HCT116 (cell line): ENCODE measurements around the gene CHFR. TPM values are rescaled to one million over a fixed set of nuclear protein-coding genes. Genes with fewer than 3 reads are reported as not detected.

Experiments
- ATAC-seq: fragments of 200-7000 bp; cut with Tn5 transposase; 2 replicates; pipeline ENCODE4 v1.9.1; 2020; ENCODE audit warnings: mild to moderate bottlenecking, moderate library complexity
- BruUV-seq: library from RNA; stranded (reverse); fragments of 400-500 nt; replicated peaks from 2 replicates; lab custom pipeline; 2021; lab: Mats Ljungman, UMichigan
- CTCF ChIA-PET: fragments of 300-600 bp; sonication (Branson Sonifier 250); formaldehyde crosslinking; loops from one replicate; lab custom pipeline; 2021; ENCODE audit warnings: antibody characterized with exemption; lab: Charles Lee
- POLR2A ChIA-PET: fragments of 300-600, 350-600 bp; sonication (Branson Sonifier 250); formaldehyde crosslinking; loops from one replicate; lab custom pipeline; 2021; ENCODE audit warnings: antibody characterized with exemption; lab: Charles Lee
- RAD21 ChIA-PET, 2 experiments: fragments of 300-600 bp; sonication (Branson Sonifier 250); formaldehyde crosslinking; loops; one replicate each; lab custom pipeline; 2023; ENCODE audit warnings: low total read pairs in 2 of 2; ENCODE audit not compliant: uncharacterized antibody in 2 of 2, unreplicated experiment in 2 of 2, low non-redundant PET in 1 of 2; lab: Charles Lee
- DNase-seq: peaks from one replicate; pipeline ENCODE4 v3.0.0-alpha.2; 2010; ENCODE audit warnings: low read depth, low spot score
- H2AFZ ChIP-seq: fragments of 200-600 bp; shearing (Covaris generic), sonication (generic); 2 replicates; pipeline ENCODE4 v1.6.1; 2017; ENCODE audit warnings: low read depth, mixed run types, mixed read lengths, antibody characterized with exemption, low read length; ENCODE audit not compliant: poor library complexity, severe bottlenecking
- H3K27ac ChIP-seq: 2 replicates; pipeline ENCODE4 v1.5.1; 2012; ENCODE audit warnings: low read depth, low read length
- H3K27me3 ChIP-seq: fragments of 200-600 bp; sonication (generic); 2 replicates; pipeline ENCODE4 v1.6.1; 2016; ENCODE audit warnings: mixed run types, low read length, mixed read lengths; ENCODE audit not compliant: insufficient read depth
- H3K36me3 ChIP-seq, 2 experiments: fragments of 200-500 bp in 1 of 2; fragments of 200-600 bp in 1 of 2; sonication (Bioruptor generic) in 1 of 2; sonication (generic) in 1 of 2; 2 replicates each; pipeline versions ENCODE4 v1.5.1 to v1.6.1; 2014 to 2016; ENCODE audit warnings: low read length in 2 of 2, inconsistent platforms in 1 of 2, mixed read lengths in 1 of 2, mixed run types in 1 of 2; ENCODE audit not compliant: insufficient read depth in 2 of 2, control insufficient read depth in 1 of 2
- H3K4me1 ChIP-seq, 2 experiments: fragments of 200-600 bp in 1 of 2; sonication (generic) in 1 of 2; 2 replicates each; pipeline versions ENCODE4 v1.5.1 to v1.6.1; 2012 to 2017; ENCODE audit warnings: low read length in 2 of 2, inconsistent platforms in 1 of 2, mild to moderate bottlenecking in 1 of 2, mixed read lengths in 1 of 2, mixed run types in 1 of 2, moderate library complexity in 1 of 2; ENCODE audit not compliant: insufficient read depth in 2 of 2, control insufficient read depth in 1 of 2
- H3K4me2 ChIP-seq: fragments of 200-600 bp; sonication (generic); 2 replicates; pipeline ENCODE4 v1.6.1; 2017; ENCODE audit warnings: mixed run types, low read length, mixed read lengths
- H3K4me3 ChIP-seq, 2 experiments: fragments of 200-600 bp in 1 of 2; sonication (generic) in 1 of 2; replicated peaks in 1 of 2; 2 replicates each; pipeline ENCODE4 v1.5.1; 2011 to 2016; ENCODE audit warnings: low read length in 2 of 2, control low read depth in 1 of 2, low read depth in 1 of 2, mild to moderate bottlenecking in 1 of 2, mixed read lengths in 1 of 2, mixed run types in 1 of 2
- H3K79me2 ChIP-seq: fragments of 200-600 bp; sonication (generic); 2 replicates; pipeline ENCODE4 v1.6.1; 2017; ENCODE audit warnings: mild to moderate bottlenecking, mixed run types, low read length, moderate library complexity, mixed read lengths; ENCODE audit not compliant: insufficient read depth
- H3K9ac ChIP-seq: fragments of 200-600 bp; sonication (generic); 2 replicates; pipeline ENCODE4 v1.6.1; 2016; ENCODE audit warnings: low read length, mixed read lengths
- H3K9me2 ChIP-seq: fragments of 200-600 bp; sonication (generic), shearing (Covaris generic); 2 replicates; pipeline ENCODE4 v1.6.1; 2017; ENCODE audit warnings: mixed run types, mild to moderate bottlenecking, moderate library complexity; ENCODE audit not compliant: insufficient read depth
- H3K9me3 ChIP-seq, 2 experiments: fragments of 200-500 bp in 1 of 2; fragments of 200-600 bp in 1 of 2; sonication (Bioruptor generic) in 1 of 2; sonication (generic) in 1 of 2; 2 replicates each; pipeline ENCODE4 v1.6.1; 2014 to 2017; ENCODE audit warnings: low read length in 2 of 2, mixed read lengths in 2 of 2, inconsistent platforms in 1 of 2, low read depth in 1 of 2, mild to moderate bottlenecking in 1 of 2, mixed run types in 1 of 2, moderate library complexity in 1 of 2; ENCODE audit not compliant: control insufficient read depth in 1 of 2, insufficient read depth in 1 of 2
- H4K20me1 ChIP-seq: fragments of 200-600 bp; sonication (generic), shearing (Covaris generic); 2 replicates; pipeline ENCODE4 v1.6.1; 2017; ENCODE audit warnings: mixed run types, mild to moderate bottlenecking, moderate library complexity; ENCODE audit not compliant: insufficient read depth
- ATF3 ChIP-seq: IDR thresholded peaks from 2 replicates; pipeline ENCODE4 v1.6.1; 2012
- CEBPB ChIP-seq: IDR thresholded peaks from 2 replicates; pipeline ENCODE4 v1.6.1; 2012; ENCODE audit warnings: low read depth
- EGR1 ChIP-seq: IDR thresholded peaks from 2 replicates; pipeline ENCODE4 v1.6.1; 2012; ENCODE audit warnings: low read depth
- ELF1 ChIP-seq: IDR thresholded peaks from 2 replicates; pipeline ENCODE4 v1.6.1; 2012; ENCODE audit warnings: low read depth, borderline replicate concordance
- FOSL1 ChIP-seq: IDR thresholded peaks from 2 replicates; pipeline ENCODE4 v1.6.1; 2012; ENCODE audit warnings: low read depth
- JUND ChIP-seq: IDR thresholded peaks from 2 replicates; pipeline ENCODE4 v1.6.1; 2012
- POLR2A ChIP-seq: IDR thresholded peaks from 2 replicates; pipeline ENCODE4 v1.7.0; 2011; ENCODE audit warnings: borderline replicate concordance; ENCODE audit not compliant: insufficient read depth, insufficient read length; ENCODE audit errors: extremely low read depth
- POLR2AphosphoS5 ChIP-seq: IDR thresholded peaks from 2 replicates; pipeline ENCODE4 v1.6.1; 2011; ENCODE audit warnings: mild to moderate bottlenecking, low read depth, low read length, moderate library complexity
- RAD21 ChIP-seq: IDR thresholded peaks from 2 replicates; pipeline ENCODE4 v1.6.1; 2012; ENCODE audit warnings: low read depth, mild to moderate bottlenecking
- REST ChIP-seq: IDR thresholded peaks from 2 replicates; pipeline ENCODE4 v1.6.1; 2012; ENCODE audit warnings: low read depth
- SIN3A ChIP-seq: IDR thresholded peaks from 2 replicates; pipeline ENCODE4 v1.6.1; 2012; ENCODE audit warnings: low read depth
- SRF ChIP-seq: IDR thresholded peaks from 2 replicates; pipeline ENCODE4 v1.6.1; 2012; ENCODE audit warnings: low read depth
- YY1 ChIP-seq: IDR thresholded peaks from 2 replicates; pipeline ENCODE4 v1.6.1; 2011; ENCODE audit warnings: low read length, low read depth, moderate library complexity, mild to moderate bottlenecking; ENCODE audit not compliant: insufficient replicate concordance; ENCODE audit errors: extremely low read depth
- ZNF274 ChIP-seq: fragments of 200-500 bp; sonication (Bioruptor generic); IDR thresholded peaks from 2 replicates; pipeline ENCODE4 v1.6.1; 2014; ENCODE audit warnings: mild to moderate bottlenecking, low read depth, low read length, inconsistent platforms
- intact Hi-C: fragments of 100-400 bp; cut with micrococcal nuclease; formaldehyde crosslinking; loops from 2 replicates; pipeline ENCODE4 v1.10.0; 2022
- total RNA-seq: library from RNA; stranded (reverse); gene quantifications from one replicate; pipeline ENCODE4 v1.2.1, GENCODE V29; 2021; ENCODE audit not compliant: unreplicated experiment

CHFR gene
- total RNA-seq, 1 experiment from 2014 or later, result 0.39 TPM

- no peak for DNase-seq
- POLR2A ChIA-PET, result no interaction called here
These were observed 35.9 kb downstream of the CHFR start for GRCh38 chr12:132851465-132851864.

More at GRCh38 chr12:132851465-132851864, 35.9 kb downstream of the CHFR start:
- no peak for ATAC-seq
- no peak overlapping the region for H2AFZ ChIP-seq
- RAD21 ChIA-PET, result no interaction called here
- no peaks in the 10 kb centered on the region for H3K27me3 ChIP-seq
- no peaks in the 10 kb centered on the region for H4K20me1 ChIP-seq
- no peak overlapping the region for H3K9ac ChIP-seq
- H3K36me3 ChIP-seq, result no peaks in the 10 kb centered on the region
- no peak overlapping the region for H3K4me3 ChIP-seq
- H3K27ac ChIP-seq, result no peak overlapping the region
- CTCF ChIA-PET, result interaction anchor here (0.7 kb wide), 1 partner anchor 41 kb away, joined by 3 read pairs; no protein-coding TSS in a partner anchor
- no peak for TF ChIP-seq SIN3A
- no peak for TF ChIP-seq FOSL1
- no peak for TF ChIP-seq SRF
- TF ChIP-seq POLR2AphosphoS5, result no peak
- no peak for TF ChIP-seq ELF1
- TF ChIP-seq YY1, result no peak
- no peak for TF ChIP-seq POLR2A
- TF ChIP-seq EGR1, result no peak
- no peak for TF ChIP-seq RAD21
- no peak for TF ChIP-seq ATF3
- no peak for TF ChIP-seq REST
- TF ChIP-seq CEBPB, result no peak
- no peak for TF ChIP-seq JUND
- no peak for TF ChIP-seq ZNF274
- intact Hi-C loops, result no loop called here
- H3K4me1 ChIP-seq, result no peaks in the 10 kb centered on the region
- H3K4me2 ChIP-seq, result no peak overlapping the region
- no peaks in the 10 kb centered on the region for H3K79me2 ChIP-seq
- no TSS peak for BruUV-seq
- H3K9me2 ChIP-seq, result no peaks in the 10 kb centered on the region
- H3K9me3 ChIP-seq, result no peaks in the 10 kb centered on the region; a peak in 1 of 4 replicates
